NCI-H1105 (cell line): ENCODE data around the gene NTN4.
"Not testable (repeated sequence)": the region's sequence is repeated elsewhere in the genome, so short reads cannot be mapped to it uniquely, and the experiment has no call there.

Experiments used
- DNase-seq: peaks from one replicate; lab custom pipeline; 2025; lab: John Stamatoyannopoulos, UW

Gene NTN4

DNA sequence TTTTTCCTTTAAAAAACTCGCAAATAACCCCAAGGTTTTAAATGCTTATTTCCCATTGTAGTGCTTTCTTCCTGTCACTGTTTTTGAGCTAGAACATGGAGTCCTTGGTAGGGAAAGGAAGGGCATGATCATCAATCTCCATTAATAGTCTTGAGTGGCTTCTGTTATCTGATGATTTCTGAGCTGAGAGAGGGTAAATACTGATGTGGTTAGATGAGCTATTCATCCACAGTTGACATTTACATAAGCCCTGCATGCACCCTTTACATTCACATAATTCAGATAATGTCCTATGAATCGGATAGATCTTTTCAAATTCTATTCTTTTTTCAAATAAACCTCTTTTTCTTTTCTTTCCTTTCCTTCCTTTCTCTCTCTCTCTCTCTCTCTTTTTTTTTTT is 81.4 kb downstream of the NTN4 start:
- DNase-seq = no peak

GRCh38 chr12:95705143-95705542 is 85.4 kb downstream of the NTN4 start:
- DNase-seq = no peak

DNA sequence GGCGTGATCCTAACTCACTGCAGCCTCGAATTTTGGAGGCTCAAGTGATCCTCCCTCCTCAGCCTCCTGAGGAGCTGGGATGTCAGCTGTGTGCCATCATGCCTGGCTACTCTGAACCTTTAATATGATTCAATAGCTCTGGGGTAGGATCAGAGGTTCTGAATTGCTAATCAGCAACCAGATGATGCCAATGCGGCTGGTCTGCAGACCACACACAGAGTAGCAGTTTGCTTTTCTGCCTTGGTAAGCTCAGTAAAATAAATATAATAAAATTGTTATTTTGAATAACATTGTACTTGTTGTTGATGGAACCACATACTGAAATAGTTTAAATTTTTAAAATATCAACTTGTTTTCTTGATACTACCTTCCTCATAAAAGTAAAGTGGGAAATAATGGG is 86.6 kb downstream of the NTN4 start:
- no peak for DNase-seq

DNA sequence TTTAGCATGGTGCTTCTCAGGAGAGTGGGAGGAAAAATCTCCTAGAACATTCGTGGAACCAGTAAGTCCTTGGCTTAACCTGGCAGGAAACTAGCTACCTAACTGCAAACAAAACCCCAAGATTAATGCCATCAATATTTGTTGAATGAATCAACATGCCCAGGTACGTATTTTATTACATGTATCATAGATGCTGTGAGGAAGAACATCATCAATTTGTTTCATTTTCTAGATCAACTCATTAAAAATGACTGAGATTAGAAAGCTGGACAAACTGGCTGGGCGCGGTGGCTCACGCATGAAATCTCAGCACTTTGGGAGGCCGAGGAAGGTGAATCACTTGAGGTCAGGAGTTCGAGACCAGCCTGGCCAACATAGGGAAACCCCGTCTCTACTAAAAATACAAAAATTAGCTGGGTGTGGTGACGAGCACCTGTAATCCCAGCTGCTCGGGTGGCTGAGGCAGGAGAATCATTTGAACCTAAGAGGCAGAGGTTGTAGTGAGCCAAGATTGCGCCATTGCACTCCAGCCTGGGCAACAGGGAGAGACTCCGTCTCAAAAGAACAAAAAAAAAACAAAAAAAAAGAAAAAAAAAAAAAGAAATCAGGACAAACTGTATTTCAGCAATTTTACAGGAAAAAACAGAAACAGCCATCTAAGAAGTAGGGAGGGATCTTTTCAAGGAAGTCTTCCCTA is 88.7 kb downstream of the NTN4 start:
- no peak for DNase-seq

DNA sequence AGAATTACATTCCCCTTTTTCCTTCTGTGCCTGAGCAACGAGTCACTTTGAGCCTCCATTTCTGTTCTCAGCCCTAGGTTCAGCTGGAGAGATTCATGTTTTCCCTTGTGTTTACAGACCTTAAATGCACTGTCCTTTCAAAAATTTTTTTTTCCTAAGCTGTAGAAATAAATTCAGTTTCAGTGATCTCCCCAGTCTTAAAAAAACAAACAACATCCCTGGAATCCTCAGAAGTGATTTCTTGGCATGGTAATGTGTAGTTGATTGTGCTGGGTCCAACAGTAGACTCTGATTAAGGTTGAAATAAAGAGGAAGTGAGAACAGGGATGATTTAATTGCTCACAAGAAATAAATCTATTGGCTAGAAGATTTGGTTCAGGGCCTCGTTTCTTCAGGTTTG is 89.3 kb downstream of the NTN4 start:
- DNase-seq = no peak

GRCh38 chr12:95700316-95700785 is 90.2 kb downstream of the NTN4 start:
- no peak for DNase-seq

- no peak for DNase-seq
Observed at GRCh38 chr12:95699579-95699978, 91.0 kb downstream of the NTN4 start.

- no peak for DNase-seq
Observed at GRCh38 chr12:95694136-95694535, 96.4 kb downstream of the NTN4 start.

DNA sequence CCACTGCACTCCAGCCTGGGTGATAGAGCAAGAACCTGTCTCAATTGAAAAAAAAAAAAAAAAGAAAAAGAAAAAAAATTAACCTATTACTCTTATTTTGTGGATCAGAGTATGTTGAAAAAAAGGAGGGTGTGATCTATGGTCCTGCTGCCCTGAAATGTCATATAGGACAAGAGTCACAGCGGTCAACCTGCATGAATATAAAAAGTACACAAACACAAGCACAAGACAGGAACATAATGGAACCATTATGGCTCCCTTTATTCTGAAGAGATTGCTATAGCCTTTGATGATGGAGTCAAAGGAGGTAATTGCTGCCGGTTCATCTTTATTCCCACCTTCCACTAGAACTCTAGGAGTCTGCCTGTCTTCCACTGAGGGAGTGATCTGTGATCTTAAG is 96.9 kb downstream of the NTN4 start:
- no peak for DNase-seq

DNA sequence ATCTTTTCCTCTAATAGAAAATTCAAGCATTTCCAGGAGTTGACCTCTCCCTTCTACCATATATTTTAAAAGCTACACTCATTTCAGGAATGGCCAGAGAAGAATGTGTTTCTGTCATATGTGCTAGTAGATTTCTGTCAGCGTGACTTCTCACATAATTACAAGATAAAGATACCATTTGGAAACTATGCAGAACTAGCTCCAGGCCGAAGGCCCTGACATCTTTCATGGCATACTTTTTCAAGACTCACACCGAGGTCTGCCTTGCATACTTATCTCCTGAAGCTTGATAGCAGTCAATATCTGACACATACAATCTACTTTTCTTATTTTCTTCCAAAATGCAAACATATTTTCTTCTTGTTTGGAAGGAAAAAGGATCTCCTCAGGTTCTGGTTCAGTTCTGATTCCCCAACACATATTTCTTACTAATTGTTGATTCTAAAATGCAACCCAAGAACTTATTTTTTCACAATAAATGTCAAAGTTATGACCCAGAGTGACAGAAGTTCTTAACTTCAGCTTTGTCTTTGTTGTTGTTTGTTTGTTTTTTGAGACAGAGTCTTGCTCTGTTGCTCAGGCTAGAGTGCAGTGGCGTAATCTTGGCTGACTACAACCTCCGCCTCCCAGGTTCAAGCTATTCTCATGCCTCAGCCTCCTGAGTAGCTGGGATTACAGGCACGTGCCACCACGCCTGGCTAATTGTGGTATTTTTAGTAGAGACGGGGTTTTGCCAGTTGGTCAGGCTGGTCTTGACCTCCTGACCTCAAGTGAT is 99.5 kb downstream of the NTN4 start:
- no peak for DNase-seq

DNA sequence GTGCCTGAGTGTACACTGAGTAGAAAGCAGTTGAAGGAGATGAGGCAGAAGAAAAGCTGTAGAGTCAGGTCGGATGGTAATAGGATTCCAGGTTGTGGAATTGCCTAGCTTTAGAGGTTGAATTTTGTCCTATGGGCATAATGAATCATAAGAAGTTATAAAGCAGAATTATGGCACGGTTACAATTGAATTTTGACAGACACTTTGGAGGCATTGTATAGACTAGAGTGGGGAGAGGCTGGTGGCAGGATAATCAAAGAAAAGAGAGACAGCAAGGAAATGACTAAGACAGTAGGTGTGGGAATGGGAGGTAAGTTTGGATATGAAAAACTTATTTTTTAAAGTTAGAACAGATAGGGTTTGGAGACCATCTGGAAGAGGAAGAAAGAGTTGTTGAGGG is 102.6 kb downstream of the NTN4 start:
- no peak for DNase-seq

GRCh38 chr12:95683418-95683817 is 107.1 kb downstream of the NTN4 start:
- no peak for DNase-seq

DNA sequence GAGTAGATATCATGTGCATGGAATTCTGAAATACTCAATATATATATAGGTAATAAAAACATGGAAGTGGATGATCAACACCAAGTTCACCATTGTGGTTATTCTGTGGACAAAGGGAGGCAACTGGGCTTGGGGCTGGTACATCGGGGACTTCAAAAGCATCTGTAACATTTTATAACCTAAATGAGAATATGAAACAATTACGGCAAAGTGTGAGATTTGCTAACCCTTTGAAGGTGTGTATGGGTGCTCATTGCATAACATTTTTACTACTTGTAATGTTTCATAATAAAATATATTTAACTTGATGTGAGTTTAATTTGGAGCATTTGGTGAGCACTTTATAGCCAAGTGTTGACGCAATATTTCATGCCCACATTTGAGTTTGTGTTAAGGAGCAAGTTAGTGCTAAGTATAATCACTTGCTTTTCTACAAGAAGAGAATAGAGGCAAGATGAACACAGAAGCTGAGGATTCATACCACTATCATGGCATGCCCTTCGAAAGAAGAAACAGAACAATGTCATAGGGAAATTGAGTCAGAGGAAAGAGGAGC is 109.3 kb downstream of the NTN4 start:
- no peak for DNase-seq

- DNase-seq = no peak
Observed at GRCh38 chr12:95678684-95679083, 111.9 kb downstream of the NTN4 start.

GRCh38 chr12:95677782-95678181 is 112.8 kb downstream of the NTN4 start:
- not testable (repeated sequence) for DNase-seq

- peak; percentile 98 for DNase-seq
Observed at GRCh38 chr12:95674631-95675030, 115.9 kb downstream of the NTN4 start.

- DNase-seq = peak; percentile 84
Observed at GRCh38 chr12:95674163-95674562, 116.4 kb downstream of the NTN4 start.

- no peak for DNase-seq
Observed at GRCh38 chr12:95673576-95673975, 117.0 kb downstream of the NTN4 start.

DNA sequence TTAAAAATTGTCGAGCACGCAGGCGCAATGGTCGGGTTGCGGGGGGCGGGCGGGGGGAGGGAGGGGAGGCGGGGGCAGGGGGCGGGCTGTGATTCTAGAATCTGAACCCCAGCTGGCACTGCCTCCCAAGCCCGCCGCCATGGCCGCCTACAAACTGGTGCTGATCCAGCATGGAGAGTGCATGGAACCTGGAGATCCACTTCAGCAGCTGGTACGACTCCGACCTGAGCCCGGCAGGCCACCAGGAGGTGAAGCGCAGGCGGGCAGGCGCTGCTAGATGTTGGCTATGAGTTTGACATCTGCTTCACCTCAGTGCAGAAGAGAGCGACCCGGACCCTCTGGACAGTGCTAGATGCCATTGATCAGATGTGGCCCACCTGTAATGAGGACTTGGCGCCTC is 118.4 kb downstream of the NTN4 start:
- no peak for DNase-seq

DNA sequence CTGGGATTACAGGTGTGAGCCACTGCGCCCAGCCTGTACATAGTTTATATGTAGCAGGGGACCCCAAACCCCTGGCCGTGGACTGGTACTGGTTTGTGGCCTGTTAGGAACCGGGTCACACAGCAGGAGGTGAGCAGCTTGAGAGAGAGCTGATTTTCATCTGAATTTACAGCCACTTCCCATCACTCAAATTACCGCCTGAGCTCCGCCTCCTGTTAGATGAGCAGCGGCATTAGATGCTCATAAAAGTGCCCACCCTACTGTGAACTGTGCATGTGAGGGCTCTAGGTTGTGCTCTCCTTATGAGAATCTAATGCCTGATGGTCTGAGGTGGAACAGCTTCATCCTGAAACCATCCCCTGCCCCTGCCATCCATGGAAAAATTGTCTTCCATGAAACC is 119.3 kb downstream of the NTN4 start:
- DNase-seq = no peak

GRCh38 chr12:95663525-95663924 is 127.0 kb downstream of the NTN4 start:
- DNase-seq = no peak

DNA sequence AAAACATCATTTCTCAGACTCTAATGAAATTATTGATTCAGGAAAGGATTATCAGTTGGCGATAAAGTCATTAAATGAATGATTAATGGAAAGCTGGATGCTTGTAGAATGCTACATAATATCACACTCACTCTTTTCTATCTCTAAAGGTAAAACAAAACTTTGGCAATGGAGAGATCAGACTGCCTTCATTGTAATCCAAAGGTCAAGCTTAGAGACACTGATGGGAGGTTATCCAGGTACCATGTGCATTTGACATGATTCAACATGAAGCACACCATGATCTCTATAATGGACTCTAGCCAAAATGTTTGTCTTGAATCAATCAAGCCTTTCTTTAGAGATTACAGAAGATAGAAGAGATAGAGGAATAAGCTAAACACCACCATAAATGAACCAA is 129.2 kb downstream of the NTN4 start:
- no peak for DNase-seq

DNA sequence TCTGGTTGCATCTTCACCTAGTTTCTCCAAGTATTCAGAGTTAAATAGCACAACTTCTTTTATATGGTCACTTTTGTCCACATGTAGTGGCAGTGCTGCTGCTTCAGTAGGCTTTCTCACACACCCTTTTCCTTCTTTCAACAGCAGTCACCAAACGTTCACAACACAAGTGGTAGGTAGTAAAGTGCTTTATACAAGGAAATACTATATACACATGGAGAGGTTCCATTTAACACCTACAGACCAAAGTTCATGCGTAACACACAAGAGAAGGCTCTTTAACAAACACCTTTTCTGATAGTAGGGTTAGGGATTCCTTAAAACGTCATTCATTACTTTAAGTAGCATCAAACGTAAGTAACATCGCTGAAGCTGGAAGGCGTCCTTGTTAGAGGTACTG is 132.2 kb downstream of the NTN4 start:
- no peak for DNase-seq
